Measurements from ENCODE around the gene USP26.
"Not testable (repeated sequence)": the region's sequence is repeated elsewhere in the genome, so short reads cannot be mapped to it uniquely, and the experiment has no call there.

Gene USP26

GRCh38 chrX:133097031-133097430 lies at the start of gene USP26:
USP26 (minus strand) TSS chrX:133097109; CDS start chrX:133028220, 68,889 bp downstream.
- DNase-seq = no peak

GRCh38 chrX:133134282-133134681 lies 37.4 kb upstream of the USP26 start:
- DNase-seq = no peak

- DNase-seq = no peak
Measured at GRCh38 chrX:133120406-133120805, 23.5 kb upstream of the USP26 start.

- DNase-seq = no peak
Measured at GRCh38 chrX:133094098-133094731, 2.7 kb downstream of the USP26 start.

- DNase-seq = no peak
Measured at GRCh38 chrX:133090236-133090809, 6.6 kb downstream of the USP26 start.

- no peak for DNase-seq
Measured at GRCh38 chrX:133089411-133089810, 7.5 kb downstream of the USP26 start.

GRCh38 chrX:133085785-133086184 lies 11.1 kb downstream of the USP26 start:
- DNase-seq = peak; percentile 9

GRCh38 chrX:133085056-133085455 lies 11.9 kb downstream of the USP26 start:
- DNase-seq = not testable (repeated sequence)

GRCh38 chrX:133083899-133084298 lies 13.0 kb downstream of the USP26 start:
- no peak for DNase-seq

- DNase-seq = no peak
Measured at GRCh38 chrX:133081990-133082389, 14.9 kb downstream of the USP26 start.

- not testable (repeated sequence) for DNase-seq
Measured at GRCh38 chrX:133077856-133078255, 19.1 kb downstream of the USP26 start.

- DNase-seq = no peak
Measured at GRCh38 chrX:133072566-133072965, 24.3 kb downstream of the USP26 start.

GRCh38 chrX:133068461-133068860 lies 28.4 kb downstream of the USP26 start:
- no peak for DNase-seq

GRCh38 chrX:133056341-133056740 lies 40.6 kb downstream of the USP26 start:
- no peak for DNase-seq

GRCh38 chrX:133054761-133055405 lies 42.0 kb downstream of the USP26 start:
- DNase-seq = no peak

GRCh38 chrX:133053861-133054598 lies 42.9 kb downstream of the USP26 start:
- peak; percentile 38 for DNase-seq

- no peak for DNase-seq
Measured at GRCh38 chrX:133048751-133049150, 48.2 kb downstream of the USP26 start.

GRCh38 chrX:133046601-133047000 lies 50.3 kb downstream of the USP26 start:
- DNase-seq = no peak

- peak; percentile 1 for DNase-seq
Measured at GRCh38 chrX:133045986-133046385, 50.9 kb downstream of the USP26 start.

GRCh38 chrX:133044145-133044786 lies 52.6 kb downstream of the USP26 start:
- DNase-seq = not testable (repeated sequence)

GRCh38 chrX:133042260-133042659 lies 54.6 kb downstream of the USP26 start:
- DNase-seq = no peak

GRCh38 chrX:133033010-133033409 lies 63.9 kb downstream of the USP26 start:
- DNase-seq = no peak

- DNase-seq = no peak
Measured at GRCh38 chrX:133018229-133018628, 78.7 kb downstream of the USP26 start.
